ENCODE results near the gene CEBPE.

- TF ChIP-seq CTCF (IDR thresholded peaks at IDR 0.05) (no peak), POLR2A (IDR thresholded peaks at IDR 0.05) (no peak)
These were observed 23.8 kb upstream of the CEBPE start for GRCh38 chr14:23142826-23143225.

Measured in right lobe of liver (tissue), 4 donors.